Rectal smooth muscle tissue (tissue), 1 donor: Measurements from ENCODE around the gene RAP1GAP2.
"Not testable (repeated sequence)": the region's sequence is repeated elsewhere in the genome, so short reads cannot be mapped to it uniquely, and the experiment has no call there.

Source experiments
- H3K27ac ChIP-seq: one replicate; pipeline ENCODE4 v1.7.0; 2013; ENCODE audit warnings: low read depth, low read length, inconsistent platforms
- H3K27me3 ChIP-seq: one replicate; pipeline ENCODE4 v1.7.0; 2013; ENCODE audit warnings: low read length; ENCODE audit not compliant: control insufficient read depth, insufficient read depth
- H3K36me3 ChIP-seq: one replicate; pipeline ENCODE4 v1.7.0; 2013; ENCODE audit warnings: low read length; ENCODE audit not compliant: control insufficient read depth, insufficient read depth
- H3K4me1 ChIP-seq: one replicate; pipeline ENCODE4 v1.7.0; 2013; ENCODE audit warnings: low read length; ENCODE audit not compliant: control insufficient read depth, insufficient read depth
- H3K4me3 ChIP-seq: one replicate; pipeline ENCODE4 v1.7.0; 2013; ENCODE audit warnings: low read length
- H3K9ac ChIP-seq: one replicate; pipeline ENCODE4 v1.7.0; 2013; ENCODE audit warnings: low read length

The RAP1GAP2 gene

GRCh38 chr17:2889256-2889655 lies 93.0 kb downstream of the RAP1GAP2 start:
- Histone ChIP-seq H3K36me3 (peaks cover 3% of the 10 kb centered on the region), H3K27ac (no peak overlapping the region), H3K4me3 (no peak overlapping the region), H3K4me1 (no peaks in the 10 kb centered on the region), H3K27me3 (no peaks in the 10 kb centered on the region), H3K9ac (no peak overlapping the region)

DNA sequence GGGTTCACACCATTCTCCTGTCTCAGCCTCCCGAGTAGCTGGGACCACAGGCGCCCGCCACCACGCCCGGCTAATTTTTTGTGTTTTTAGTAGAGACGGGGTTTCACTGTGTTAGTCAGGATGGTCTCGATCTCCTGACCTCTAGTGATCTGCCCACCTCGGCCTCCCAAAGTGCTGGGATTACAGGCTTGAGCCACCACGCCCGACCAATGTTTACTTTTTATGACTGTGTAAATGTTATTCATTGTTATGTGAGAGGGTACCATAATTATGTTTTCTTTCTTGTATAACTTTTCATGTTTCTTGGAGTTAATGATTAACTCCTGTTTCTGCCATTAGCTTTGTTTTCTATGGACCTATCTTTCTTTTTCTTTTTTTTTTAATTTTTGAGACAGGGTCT lies 94.5 kb downstream of the RAP1GAP2 start:
- not testable (repeated sequence) for H3K27me3 ChIP-seq, H3K36me3 ChIP-seq, H3K27ac ChIP-seq, H3K4me3 ChIP-seq, H3K9ac ChIP-seq, H3K4me1 ChIP-seq

DNA sequence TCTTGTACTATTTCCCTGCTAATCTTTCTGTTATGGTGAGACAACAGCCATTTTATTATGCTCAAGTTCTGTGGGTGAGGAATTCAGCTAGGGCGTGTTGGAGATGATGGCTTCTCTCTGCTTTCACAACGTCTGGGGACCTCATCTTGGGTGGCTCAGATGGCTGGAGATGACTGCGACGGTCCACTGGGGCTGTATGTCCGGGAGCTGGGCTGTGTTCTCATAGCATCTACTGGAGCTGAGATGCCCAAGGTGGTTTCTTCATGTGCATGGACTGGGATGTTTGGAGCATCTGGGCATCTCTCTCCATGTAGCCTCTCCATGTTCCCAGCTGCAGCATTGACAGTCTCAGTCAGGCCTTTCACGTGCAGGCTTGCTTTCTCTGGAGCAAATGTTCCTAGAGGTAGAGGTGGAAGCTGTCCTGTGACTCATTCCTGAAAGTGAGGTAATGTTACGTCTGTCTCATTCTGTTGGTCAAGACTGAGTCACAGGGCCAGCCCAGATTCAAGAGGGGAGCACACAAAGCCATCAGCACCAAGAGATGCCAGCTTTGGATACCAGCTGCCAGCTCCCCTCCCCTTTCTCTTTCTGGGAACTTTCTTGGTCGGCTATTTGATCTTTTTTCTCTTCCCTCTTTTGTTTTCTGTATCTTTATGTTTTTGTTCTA lies 96.2 kb downstream of the RAP1GAP2 start:
- Histone ChIP-seq H3K4me1 (no peaks in the 10 kb centered on the region), H3K27me3 (no peaks in the 10 kb centered on the region), H3K4me3 (no peak overlapping the region), H3K36me3 (no peaks in the 10 kb centered on the region), H3K9ac (no peak overlapping the region), H3K27ac (no peak overlapping the region)

DNA sequence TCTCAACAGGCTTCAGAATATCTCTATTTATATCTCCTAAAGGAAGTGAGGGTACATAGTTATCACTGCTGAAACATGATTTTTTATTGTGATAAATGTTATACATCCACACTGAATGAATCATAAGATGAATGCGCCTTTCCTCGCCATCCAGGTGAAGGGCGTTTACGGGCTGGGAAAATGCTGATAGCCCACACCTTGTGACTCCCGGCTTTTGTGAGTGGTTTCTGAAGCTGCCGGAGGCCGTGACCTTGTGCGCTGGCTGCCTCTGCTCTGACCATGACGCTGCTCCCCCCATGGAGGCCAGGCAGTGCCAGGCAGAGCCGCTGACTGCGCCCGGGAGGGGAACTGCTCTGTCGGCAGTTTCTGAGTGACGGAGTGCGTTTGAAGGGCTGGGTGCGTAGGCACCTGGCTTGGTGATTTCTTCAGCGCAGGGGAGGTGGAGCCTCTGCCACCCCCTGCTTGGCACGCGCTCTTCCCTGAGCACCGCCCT lies 97.2 kb downstream of the RAP1GAP2 start:
- no peaks in the 10 kb centered on the region for H3K4me1 ChIP-seq
- no peak overlapping the region for H3K4me3 ChIP-seq
- no peaks in the 10 kb centered on the region for H3K27me3 ChIP-seq
- H3K36me3 ChIP-seq: no peaks in the 10 kb centered on the region
- no peak overlapping the region for H3K9ac ChIP-seq
- no peak overlapping the region for H3K27ac ChIP-seq

- H3K4me1 ChIP-seq: no peaks in the 10 kb centered on the region
- H3K36me3 ChIP-seq: no peaks in the 10 kb centered on the region
- H3K4me3 ChIP-seq: no peak overlapping the region
- H3K9ac ChIP-seq: no peak overlapping the region
- H3K27ac ChIP-seq: no peak overlapping the region
- H3K27me3 ChIP-seq: no peaks in the 10 kb centered on the region
Observed at GRCh38 chr17:2894782-2895181, 98.5 kb downstream of the RAP1GAP2 start.

- Histone ChIP-seq H3K4me3 (no peak overlapping the region), H3K4me1 (no peaks in the 10 kb centered on the region), H3K27me3 (no peaks in the 10 kb centered on the region), H3K36me3 (no peaks in the 10 kb centered on the region), H3K9ac (no peak overlapping the region), H3K27ac (no peak overlapping the region)
Observed at GRCh38 chr17:2897605-2898004, 101.4 kb downstream of the RAP1GAP2 start.

DNA sequence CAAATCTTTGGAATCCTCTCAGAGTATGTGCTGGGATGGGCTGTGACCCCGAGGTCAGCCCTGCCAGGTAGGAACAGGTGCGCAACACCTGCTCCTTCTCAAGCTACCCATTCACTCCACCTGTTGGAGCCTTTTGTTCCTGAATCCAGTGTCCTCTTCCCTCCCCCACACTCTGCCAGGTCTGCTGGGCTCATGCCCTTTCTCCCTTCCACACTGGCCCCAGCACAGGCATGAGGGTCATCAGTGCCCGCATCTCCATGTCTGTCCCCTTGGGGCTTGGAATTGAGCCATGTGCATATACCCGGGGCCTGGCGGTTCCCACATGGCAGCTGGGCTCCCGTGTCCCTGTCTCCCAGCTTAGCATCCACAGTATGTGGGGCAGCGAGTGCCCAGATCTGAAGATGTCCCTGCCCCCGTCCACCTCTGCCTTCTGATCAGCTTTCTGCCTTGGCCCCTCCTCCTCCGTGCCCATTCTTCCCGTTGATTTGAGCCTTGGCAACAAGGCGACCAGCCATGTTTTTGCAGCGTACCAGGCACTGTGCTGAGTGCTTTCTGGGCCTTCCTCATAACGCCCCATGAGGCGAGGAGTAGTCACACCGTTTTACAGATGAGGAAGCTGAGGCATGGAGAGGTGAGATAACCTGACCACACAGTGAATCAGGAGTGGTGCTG lies 102.2 kb downstream of the RAP1GAP2 start:
- H3K4me3 ChIP-seq: no peak overlapping the region
- H3K27me3 ChIP-seq: no peaks in the 10 kb centered on the region
- H3K36me3 ChIP-seq: no peaks in the 10 kb centered on the region
- no peaks in the 10 kb centered on the region for H3K4me1 ChIP-seq
- no peak overlapping the region for H3K9ac ChIP-seq
- no peak overlapping the region for H3K27ac ChIP-seq

DNA sequence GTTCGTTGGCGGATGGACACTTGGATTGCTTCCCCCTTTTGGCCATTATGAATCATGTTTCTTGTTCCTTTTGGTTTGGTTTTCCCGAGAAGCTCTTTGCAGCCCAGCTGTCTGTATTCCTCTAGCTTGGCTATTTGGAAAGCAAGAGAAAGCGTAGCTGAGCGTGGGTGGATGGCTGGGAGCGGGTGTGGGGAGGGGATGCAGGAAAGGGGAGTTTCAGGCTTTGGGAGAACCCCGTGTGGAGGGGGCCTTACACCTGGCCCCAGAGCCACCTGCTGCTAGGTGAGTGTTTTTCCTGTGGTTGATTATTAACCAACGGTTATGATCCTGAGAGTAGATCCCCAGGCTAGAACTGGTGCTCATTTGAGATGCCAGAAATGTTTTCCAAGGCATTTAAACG lies 103.7 kb downstream of the RAP1GAP2 start:
- Histone ChIP-seq H3K36me3 (no peaks in the 10 kb centered on the region), H3K4me3 (no peak overlapping the region)

DNA sequence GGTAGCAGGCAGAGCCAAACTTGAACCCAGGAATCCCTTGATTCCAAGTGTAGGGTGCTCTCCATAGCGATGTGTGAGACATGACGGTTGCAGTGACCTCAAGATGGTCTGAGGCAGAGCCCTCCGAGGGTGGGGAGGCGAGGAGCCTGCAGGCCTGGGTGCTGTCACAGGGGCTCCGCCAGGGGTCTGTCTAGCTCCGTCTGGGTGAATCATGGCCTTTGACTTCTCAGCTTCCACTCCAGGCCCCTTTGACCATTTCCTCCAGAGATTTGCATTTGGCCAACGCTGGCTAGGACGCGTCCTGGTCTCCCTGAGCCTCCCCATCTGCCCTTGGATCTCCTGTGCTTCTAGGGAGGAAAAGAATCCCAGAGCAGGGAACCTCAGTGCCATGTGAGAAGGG lies 104.6 kb downstream of the RAP1GAP2 start:
- H3K36me3 ChIP-seq: no peaks in the 10 kb centered on the region
- no peak overlapping the region for H3K27ac ChIP-seq
- no peak overlapping the region for H3K4me3 ChIP-seq
- no peaks in the 10 kb centered on the region for H3K27me3 ChIP-seq
- H3K4me1 ChIP-seq: no peaks in the 10 kb centered on the region
- no peak overlapping the region for H3K9ac ChIP-seq

More for the DNA sequence above, 103.7 kb downstream of the RAP1GAP2 start:
- no peak overlapping the region for H3K9ac ChIP-seq
- H3K27me3 ChIP-seq: no peaks in the 10 kb centered on the region
- H3K4me1 ChIP-seq: no peaks in the 10 kb centered on the region
- H3K27ac ChIP-seq: no peak overlapping the region

- H3K27me3 ChIP-seq: no peaks in the 10 kb centered on the region
- no peaks in the 10 kb centered on the region for H3K4me1 ChIP-seq
- H3K27ac ChIP-seq: no peak overlapping the region
- H3K36me3 ChIP-seq: no peaks in the 10 kb centered on the region
- no peak overlapping the region for H3K4me3 ChIP-seq
- no peak overlapping the region for H3K9ac ChIP-seq
Observed at GRCh38 chr17:2901582-2901981, 105.3 kb downstream of the RAP1GAP2 start.

DNA sequence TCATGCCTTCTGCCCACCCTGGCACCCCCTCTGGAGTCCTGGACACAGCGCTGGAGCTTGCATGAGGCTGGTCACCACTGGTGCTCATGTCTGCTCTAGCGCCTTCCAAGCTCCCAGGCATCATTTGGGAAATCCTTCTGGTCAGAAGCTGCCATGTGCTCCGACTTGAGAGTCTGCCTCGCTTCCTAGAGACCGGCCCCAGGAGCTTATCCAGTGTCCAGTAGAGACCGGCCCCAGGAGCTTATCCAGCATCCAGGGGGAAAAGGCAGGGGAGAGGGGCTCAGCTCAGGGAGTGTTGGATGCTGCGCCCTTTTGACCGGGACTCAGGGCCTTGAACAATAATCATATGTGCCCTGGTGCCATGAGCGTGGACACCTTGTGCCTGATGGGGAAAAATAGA lies 106.3 kb downstream of the RAP1GAP2 start:
- Histone ChIP-seq H3K9ac (no peak overlapping the region), H3K4me3 (no peak overlapping the region), H3K27ac (no peak overlapping the region), H3K27me3 (no peaks in the 10 kb centered on the region), H3K4me1 (no peaks in the 10 kb centered on the region), H3K36me3 (no peaks in the 10 kb centered on the region)

- H3K27ac ChIP-seq: no peak overlapping the region
- H3K4me1 ChIP-seq: no peaks in the 10 kb centered on the region
- no peak overlapping the region for H3K4me3 ChIP-seq
- no peaks in the 10 kb centered on the region for H3K36me3 ChIP-seq
- no peak overlapping the region for H3K9ac ChIP-seq
- no peaks in the 10 kb centered on the region for H3K27me3 ChIP-seq
Observed at GRCh38 chr17:2903193-2903974, 107.1 kb downstream of the RAP1GAP2 start.
